Melanocyte of skin (primary cell): ENCODE measurements around the gene ACP2. TPM values are rescaled to one million over a fixed set of nuclear protein-coding genes. Genes with fewer than 3 reads are reported as not detected.

Experiments used
- total RNA-seq, 2 donors: library from RNA; depleted of rRNA; stranded (reverse); fragments of >200 nt; gene quantifications; 2 replicates each; pipeline ENCODE4 v1.2.3, GENCODE V29; 2012

Gene ACP2, protein sequence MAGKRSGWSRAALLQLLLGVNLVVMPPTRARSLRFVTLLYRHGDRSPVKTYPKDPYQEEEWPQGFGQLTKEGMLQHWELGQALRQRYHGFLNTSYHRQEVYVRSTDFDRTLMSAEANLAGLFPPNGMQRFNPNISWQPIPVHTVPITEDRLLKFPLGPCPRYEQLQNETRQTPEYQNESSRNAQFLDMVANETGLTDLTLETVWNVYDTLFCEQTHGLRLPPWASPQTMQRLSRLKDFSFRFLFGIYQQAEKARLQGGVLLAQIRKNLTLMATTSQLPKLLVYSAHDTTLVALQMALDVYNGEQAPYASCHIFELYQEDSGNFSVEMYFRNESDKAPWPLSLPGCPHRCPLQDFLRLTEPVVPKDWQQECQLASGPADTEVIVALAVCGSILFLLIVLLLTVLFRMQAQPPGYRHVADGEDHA
- 10 to 100 TPM; 42.0 to 47.8 TPM for total RNA-seq

GRCh38 chr11:47248664-47249377, at the start of gene ACP2:
Gene ACP2, minus strand, starts transcription at chr11:47248814. Its CDS starts 25 bp downstream, at chr11:47248789.

DNA sequence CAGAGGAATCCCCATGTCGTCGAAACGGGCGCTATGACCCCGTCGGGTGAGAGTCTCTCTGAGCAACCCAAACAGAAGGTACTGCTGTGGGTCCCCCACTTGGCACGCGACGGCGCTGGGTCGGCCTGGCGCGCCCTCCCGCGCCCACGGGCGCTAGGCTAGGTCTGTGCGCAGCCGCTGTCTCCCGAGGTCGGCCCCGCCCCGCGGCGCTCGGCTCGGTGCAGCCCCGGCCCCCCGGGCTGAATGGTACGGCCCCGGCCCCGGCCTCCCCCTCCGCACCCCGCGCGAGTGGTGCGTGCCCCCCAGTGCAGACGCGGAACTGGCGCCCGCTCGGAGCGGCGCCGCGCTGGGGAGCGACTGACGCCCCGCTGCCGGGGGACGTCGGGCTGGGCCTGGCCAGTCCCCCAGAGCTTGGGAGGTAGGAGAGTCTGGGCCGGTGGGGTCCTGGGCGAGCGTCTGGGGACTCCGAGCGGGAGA, 21.3 kb upstream of the ACP2 start, which contains the start of gene MADD:
MADD (plus strand) TSS at position 305 of the 477 bp plus-strand sequence.

DNA sequence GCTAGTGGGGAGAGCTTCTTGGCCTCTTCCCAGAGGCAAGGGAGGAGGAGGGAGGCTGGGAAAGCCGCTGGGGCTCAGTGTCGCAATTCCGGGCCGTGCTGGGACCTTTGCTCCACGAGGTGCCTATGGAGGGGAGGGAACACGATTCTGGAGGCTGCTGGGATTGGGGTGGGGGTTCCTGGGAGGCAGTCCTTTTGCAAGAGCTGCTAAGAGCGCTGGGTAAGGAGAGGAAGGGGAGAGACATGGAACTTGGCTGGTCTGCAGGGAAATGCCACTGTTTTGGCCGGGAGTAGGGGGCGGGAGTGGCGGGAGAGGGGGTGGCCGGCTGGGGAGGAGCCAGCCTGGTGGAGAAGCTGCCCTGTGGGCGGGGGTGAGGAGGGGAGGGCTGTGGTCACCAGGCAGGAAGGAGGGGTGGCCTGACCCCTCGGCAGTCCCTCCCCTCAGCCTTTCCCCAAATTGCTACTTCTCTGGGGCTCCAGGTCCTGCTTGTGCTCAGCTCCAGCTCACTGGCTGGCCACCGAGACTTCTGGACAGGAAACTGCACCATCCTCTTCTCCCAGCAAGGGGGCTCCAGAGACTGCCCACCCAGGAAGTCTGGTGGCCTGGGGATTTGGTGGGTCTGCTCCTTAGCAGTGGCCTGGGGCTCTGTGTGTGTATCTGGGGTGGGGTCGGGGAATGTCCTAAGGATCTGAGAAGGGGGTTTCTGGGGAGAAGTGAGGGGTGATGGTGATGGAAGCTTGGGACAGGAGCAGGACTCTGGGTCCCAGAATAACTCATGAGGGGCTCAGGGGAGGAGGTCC, 9.1 kb upstream of the ACP2 start, which contains the start of gene NR1H3:
NR1H3 (plus strand) TSS at position 480 of the 800 bp plus-strand sequence. CDS start 1,221 bp downstream, outside the sequence.

Other genes with a start within 250 kb of the ACP2 start
- 100 to 1,000 TPM; 112 to 142 TPM for gene ARFGAP2, start 71.9 kb downstream of the ACP2 start, total RNA-seq
- gene PACSIN3, start 62.4 kb downstream of the ACP2 start, total RNA-seq, result 10 to 100 TPM; 17.6 to 28.6 TPM
- gene DDB2, start 33.8 kb downstream of the ACP2 start, total RNA-seq, result 10 to 100 TPM; 57.8 to 64.9 TPM
- 10 to 100 TPM; 11.4 to 18.6 TPM for gene NR1H3, start 9.2 kb upstream of the ACP2 start, total RNA-seq
- gene MADD, start 21.3 kb upstream of the ACP2 start, total RNA-seq, result 10 to 100 TPM; 21.0 to 22.7 TPM
- gene MYBPC3, start 103.9 kb upstream of the ACP2 start, total RNA-seq, result not detected
- not detected for gene SPI1, start 129.7 kb upstream of the ACP2 start, total RNA-seq
- gene SLC39A13, start 159.8 kb upstream of the ACP2 start, total RNA-seq, result 10 to 100 TPM; 40.6 to 48.2 TPM
- 100 to 1,000 TPM; 133 to 208 TPM for gene PSMC3, start 177.6 kb upstream of the ACP2 start, total RNA-seq
- gene RAPSN, start 200.3 kb upstream of the ACP2 start, total RNA-seq, result not detected